SK-N-SH (cell line): ENCODE measurements around the gene PCK2. TPM values are rescaled to one million over a fixed set of nuclear protein-coding genes. Genes with fewer than 3 reads are reported as not detected.

Source experiments
- CTCF ChIA-PET: fragments of 300-600, 350-600 bp; formaldehyde crosslinking; extraction: SDS; loops from one replicate; lab custom pipeline; 2021; lab: Yijun Ruan, JAX
- POLR2A ChIA-PET: fragments of 350-600 bp; sonication (Branson Sonifier 250); formaldehyde crosslinking; extraction: SDS; loops from one replicate; lab custom pipeline; 2020; ENCODE audit warnings: antibody characterized with exemption, inconsistent platforms; lab: Yijun Ruan, JAX
- DNase-seq: peaks from one replicate; pipeline ENCODE4 v3.0.0; 2012
- H2AFZ ChIP-seq: fragments of 200-600 bp; sonication (generic); 2 replicates; pipeline ENCODE4 v1.8.1; 2016; ENCODE audit warnings: antibody characterized with exemption, mild to moderate bottlenecking, low read depth
- H3F3A ChIP-seq: fragments of 200-600 bp; sonication (generic); replicated peaks from 2 replicates; pipeline ENCODE3; 2016; ENCODE audit warnings: antibody characterized with exemption, mild to moderate bottlenecking; ENCODE audit not compliant: insufficient read depth
- H3K27ac ChIP-seq, 2 experiments: fragments of 200-500 bp in 1 of 2; fragments of 200-600 bp in 1 of 2; sonication (Bioruptor generic) in 1 of 2; sonication (generic), shearing (Covaris generic) in 1 of 2; 2 replicates each; pipeline versions ENCODE4 v1.5.1 to v1.6.1; 2014 to 2016; ENCODE audit warnings: low read depth in 2 of 2, inconsistent platforms in 1 of 2, low read length in 1 of 2, mild to moderate bottlenecking in 1 of 2, mixed read lengths in 1 of 2
- H3K27me3 ChIP-seq: fragments of 200-600 bp; sonication (generic), shearing (Covaris generic); 2 replicates; pipeline ENCODE4 v1.6.1; 2016; ENCODE audit warnings: mixed run types; ENCODE audit not compliant: insufficient read depth
- H3K36me3 ChIP-seq, 2 experiments: fragments of 200-500 bp in 1 of 2; fragments of 200-600 bp in 1 of 2; sonication (Bioruptor generic) in 1 of 2; sonication (generic) in 1 of 2; replicated peaks in 1 of 2; 2 replicates each; pipeline versions ENCODE3 to v1.5.1; 2014 to 2016; ENCODE audit warnings: low read length in 1 of 2, mild to moderate bottlenecking in 1 of 2; ENCODE audit not compliant: insufficient read depth in 2 of 2, control insufficient read depth in 1 of 2
- H3K4me1 ChIP-seq, 2 experiments: fragments of 200-500 bp in 1 of 2; fragments of 200-600 bp in 1 of 2; sonication (Bioruptor generic) in 1 of 2; sonication (generic), shearing (Covaris generic) in 1 of 2; 2 replicates each; pipeline versions ENCODE4 v1.5.1 to v1.6.1; 2014 to 2016; ENCODE audit warnings: low read depth in 1 of 2, low read length in 1 of 2, mixed run types in 1 of 2; ENCODE audit not compliant: insufficient read depth in 2 of 2, control insufficient read depth in 1 of 2
- H3K4me2 ChIP-seq: fragments of 200-600 bp; sonication (generic), shearing (Covaris generic); 2 replicates; pipeline ENCODE4 v1.6.1; 2017; ENCODE audit warnings: mixed run types
- H3K4me3 ChIP-seq, 2 experiments: fragments of 200-500 bp in 1 of 2; fragments of 200-600 bp in 1 of 2; sonication (Bioruptor generic) in 1 of 2; sonication (generic), shearing (Covaris generic) in 1 of 2; 2 replicates each; pipeline versions ENCODE4 v1.5.1 to v1.8.1; 2014 to 2016; ENCODE audit warnings: low read depth in 2 of 2, inconsistent platforms in 1 of 2, low read length in 1 of 2, mild to moderate bottlenecking in 1 of 2, mixed read lengths in 1 of 2, moderate library complexity in 1 of 2
- H3K79me2 ChIP-seq: fragments of 200-600 bp; sonication (generic); 2 replicates; pipeline ENCODE4 v1.8.1; 2017; ENCODE audit warnings: mild to moderate bottlenecking; ENCODE audit not compliant: insufficient read depth
- H3K9ac ChIP-seq: fragments of 200-600 bp; sonication (generic); 2 replicates; pipeline ENCODE4 v1.6.1; 2017; ENCODE audit warnings: mixed run types
- H3K9me2 ChIP-seq: fragments of 200-600 bp; sonication (generic); 2 replicates; pipeline ENCODE4 v1.6.1; 2017; ENCODE audit warnings: mixed run types
- H3K9me3 ChIP-seq: fragments of 200-600 bp; sonication (generic); 2 replicates; pipeline ENCODE4 v1.6.1; 2017; ENCODE audit warnings: mixed run types, mild to moderate bottlenecking, moderate library complexity
- H4K20me1 ChIP-seq: fragments of 200-600 bp; sonication (generic); 2 replicates; pipeline ENCODE4 v1.6.1; 2017; ENCODE audit warnings: mild to moderate bottlenecking, mixed run types; ENCODE audit not compliant: insufficient read depth
- CHD2 ChIP-seq: fragments of 150-350 bp; IDR thresholded peaks from 2 replicates; pipeline ENCODE4 v1.6.1; 2018; ENCODE audit warnings: low read length; ENCODE audit not compliant: partially characterized antibody
- GABPA ChIP-seq: IDR thresholded peaks from 2 replicates; pipeline ENCODE4 v1.4.0; 2012; ENCODE audit warnings: low read depth, mild to moderate bottlenecking
- IRF3 ChIP-seq: fragments of 150-350 bp; IDR thresholded peaks from 2 replicates; pipeline ENCODE4 v1.6.1; 2016; ENCODE audit warnings: mild to moderate bottlenecking, low read depth, low read length
- JUND ChIP-seq: IDR thresholded peaks from 2 replicates; pipeline ENCODE4 v1.4.0; 2012
- MXI1 ChIP-seq: IDR thresholded peaks from 2 replicates; pipeline ENCODE4 v1.6.1; 2012; ENCODE audit warnings: mild to moderate bottlenecking, low read depth, low read length, improper control_type of control experiment
- NFIC ChIP-seq: IDR thresholded peaks from 2 replicates; pipeline ENCODE4 v1.4.0; 2012; ENCODE audit warnings: borderline replicate concordance
- NRF1 ChIP-seq: IDR thresholded peaks from 2 replicates; pipeline ENCODE4 v1.6.1; 2012; ENCODE audit warnings: low read depth, mild to moderate bottlenecking, low read length
- RAD21 ChIP-seq: IDR thresholded peaks from 2 replicates; pipeline ENCODE4 v1.6.1; 2012; ENCODE audit warnings: mild to moderate bottlenecking, low read length
- RXRA ChIP-seq: IDR thresholded peaks from 2 replicates; pipeline ENCODE4 v1.4.0; 2012; ENCODE audit warnings: low read depth, mild to moderate bottlenecking, borderline replicate concordance
- TAF1 ChIP-seq: IDR thresholded peaks from 2 replicates; pipeline ENCODE4 v1.6.1; 2012; ENCODE audit warnings: low read depth, mild to moderate bottlenecking, low read length, moderate library complexity, borderline replicate concordance
- TCF12 ChIP-seq: IDR thresholded peaks from 2 replicates; pipeline ENCODE4 v1.4.0; 2012
- TEAD4 ChIP-seq: IDR thresholded peaks from 2 replicates; pipeline ENCODE4 v1.4.0; 2012; ENCODE audit warnings: mild to moderate bottlenecking, borderline replicate concordance; ENCODE audit not compliant: insufficient read depth
- USF1 ChIP-seq: IDR thresholded peaks from 2 replicates; pipeline ENCODE4 v1.4.0; 2012; ENCODE audit warnings: low read depth, borderline replicate concordance
- YY1 ChIP-seq: IDR thresholded peaks from 2 replicates; pipeline ENCODE4 v1.4.0; 2012; ENCODE audit warnings: low read depth, mild to moderate bottlenecking
- WGBS: methylation state at CpG from one replicate; pipeline ENCODE4 v1.1.6; 2017; ENCODE audit warnings: low lambda C conversion rate; 5-methylcytosine and 5-hydroxymethylcytosine counted together
- polyA plus RNA-seq, 3 experiments: library from polyadenylated mRNA; depleted of rRNA; stranded (reverse); fragments of >200 nt; gene quantifications; 2 replicates each; pipeline ENCODE4 v1.2.3, GENCODE V29; 2012
- TF ChIP-seq, protein P1 (sequence below): IDR thresholded peaks from 2 replicates; pipeline ENCODE4 v1.4.0; 2012; ENCODE audit warnings: low read depth
- TF ChIP-seq, protein P2 (sequence below): IDR thresholded peaks from 2 replicates; pipeline ENCODE4 v1.4.0; 2012; ENCODE audit warnings: low read depth, borderline replicate concordance

Gene PCK2
- polyA plus RNA-seq, 1 of the 3 experiments (the other 2 are of a cell fraction), result 16.6 TPM

- POLR2A ChIA-PET, result interaction anchor here (1.8 kb wide), 1 partner anchor 22 kb away, joined by 3 read pairs; the partner anchor contains the start of gene CARMIL3
- CTCF ChIA-PET, result interaction anchor here (1.5 to 42.8 kb wide), 4 partner anchors 8 to 27 kb away, joined by 4 to 1159 read pairs (median 151); partner anchors contain the start of gene PCK2
- Histone ChIP-seq H3K4me3 (no peak overlapping the region), H3K27ac (no peak overlapping the region), H2AFZ (no peak overlapping the region), H3K9me2 (no peaks in the 10 kb centered on the region), H4K20me1 (no peaks in the 10 kb centered on the region), H3K9me3 (no peaks in the 10 kb centered on the region), H3F3A (no peaks in the 10 kb centered on the region), H3K79me2 (no peaks in the 10 kb centered on the region), H3K36me3 (no peaks in the 10 kb centered on the region), H3K27me3 (no peaks in the 10 kb centered on the region; the same call in 1 of the 2 replicates), H3K4me2 (no peak overlapping the region), H3K9ac (no peak overlapping the region), H3K4me1 (no peaks in the 10 kb centered on the region; a peak in 1 of 4 replicates)
- DNase-seq, result no peak
- 76% methylated on average over 22 of the region's 26 CpGs for WGBS
- TF ChIP-seq NFIC, result no peak
- TF ChIP-seq TAF1, result no peak
- no peak for TF ChIP-seq GABPA
- TF ChIP-seq RAD21, result no peak
- no peak for TF ChIP-seq YY1
Measured at GRCh38 chr14:24072881-24073877, 20.9 kb upstream of the PCK2 start.

DNA sequence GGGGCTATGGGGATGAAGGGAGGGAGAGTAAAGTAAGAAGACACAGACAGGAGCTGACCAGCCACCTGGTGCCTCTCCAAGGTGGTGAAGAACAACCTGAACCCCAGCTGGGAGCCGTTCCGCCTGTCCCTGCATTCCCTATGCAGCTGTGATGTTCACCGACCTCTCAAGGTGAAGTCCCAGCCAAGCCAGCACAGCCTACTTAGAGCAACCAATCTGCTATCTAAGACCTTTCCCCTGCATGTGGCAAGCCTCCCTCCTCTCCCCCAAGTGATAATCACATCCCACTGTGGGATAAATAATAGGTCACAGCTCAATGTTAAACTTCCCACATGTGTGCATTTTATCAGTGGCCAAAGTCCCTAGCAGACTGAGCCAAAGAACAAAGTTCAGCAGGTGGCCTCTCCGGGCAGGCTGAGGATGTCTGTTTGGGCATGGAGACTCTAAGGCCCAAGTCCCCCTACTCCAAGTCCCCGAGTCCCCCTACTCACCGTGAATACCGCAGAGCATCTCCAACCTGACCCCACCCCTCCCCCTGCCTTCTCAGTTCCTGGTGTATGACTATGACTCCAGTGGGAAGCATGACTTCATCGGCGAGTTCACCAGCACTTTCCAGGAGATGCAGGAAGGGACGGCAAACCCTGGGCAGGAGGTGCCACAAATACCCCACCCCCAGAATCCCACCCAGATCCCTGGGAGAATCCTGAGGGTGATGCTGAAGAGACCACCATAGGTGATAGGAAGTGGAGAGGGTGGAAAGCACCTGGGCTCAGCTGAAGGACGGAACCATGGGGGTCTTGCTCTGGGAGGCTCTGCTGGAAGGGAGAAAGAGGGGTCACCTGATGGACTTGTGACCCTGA is 19.3 kb upstream of the PCK2 start:
- H3K4me1 ChIP-seq, result peaks cover 0 to 13% of the 10 kb centered on the region in 2 experiments; a peak in 1 of 4 replicates
- ChIA-PET POLR2A (interaction anchor here (1.8 kb wide), 1 partner anchor 23 kb away, joined by 3 read pairs; the partner anchor contains the start of gene CARMIL3), CTCF (interaction anchor here (1.5 to 42.8 kb wide), 3 partner anchors 10 to 25 kb away, joined by 4 to 1159 read pairs (median 284); partner anchors contain the start of gene PCK2)
- no peaks in the 10 kb centered on the region for H4K20me1 ChIP-seq
- no peak for DNase-seq
- WGBS, result 56% methylated on average over 10 of the region's 11 CpGs
- no peaks in the 10 kb centered on the region for H3K9me3 ChIP-seq
- H3K4me3 ChIP-seq, result no peak overlapping the region
- H3K79me2 ChIP-seq, result no peaks in the 10 kb centered on the region
- no peaks in the 10 kb centered on the region for H3F3A ChIP-seq
- H3K27me3 ChIP-seq, result no peaks in the 10 kb centered on the region; the same call in 1 of the 2 replicates
- no peak overlapping the region for H3K4me2 ChIP-seq
- no peaks in the 10 kb centered on the region for H3K9me2 ChIP-seq
- H2AFZ ChIP-seq, result no peak overlapping the region
- H3K9ac ChIP-seq, result no peak overlapping the region
- no peak overlapping the region for H3K27ac ChIP-seq
- H3K36me3 ChIP-seq, result no peaks in the 10 kb centered on the region
- no peak for TF ChIP-seq JUND
- TF ChIP-seq NFIC, result no peak
- no peak for TF ChIP-seq RXRA
- TF ChIP-seq IRF3, result no peak
- TF ChIP-seq, protein P1, sequence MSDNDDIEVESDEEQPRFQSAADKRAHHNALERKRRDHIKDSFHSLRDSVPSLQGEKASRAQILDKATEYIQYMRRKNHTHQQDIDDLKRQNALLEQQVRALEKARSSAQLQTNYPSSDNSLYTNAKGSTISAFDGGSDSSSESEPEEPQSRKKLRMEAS, result no peak
- no peak for TF ChIP-seq NRF1
- TF ChIP-seq TEAD4, result no peak
- no peak for TF ChIP-seq USF1
- TF ChIP-seq CHD2, result no peak
- no peak for TF ChIP-seq TCF12
- no peak for TF ChIP-seq MXI1
- TF ChIP-seq, protein P2, sequence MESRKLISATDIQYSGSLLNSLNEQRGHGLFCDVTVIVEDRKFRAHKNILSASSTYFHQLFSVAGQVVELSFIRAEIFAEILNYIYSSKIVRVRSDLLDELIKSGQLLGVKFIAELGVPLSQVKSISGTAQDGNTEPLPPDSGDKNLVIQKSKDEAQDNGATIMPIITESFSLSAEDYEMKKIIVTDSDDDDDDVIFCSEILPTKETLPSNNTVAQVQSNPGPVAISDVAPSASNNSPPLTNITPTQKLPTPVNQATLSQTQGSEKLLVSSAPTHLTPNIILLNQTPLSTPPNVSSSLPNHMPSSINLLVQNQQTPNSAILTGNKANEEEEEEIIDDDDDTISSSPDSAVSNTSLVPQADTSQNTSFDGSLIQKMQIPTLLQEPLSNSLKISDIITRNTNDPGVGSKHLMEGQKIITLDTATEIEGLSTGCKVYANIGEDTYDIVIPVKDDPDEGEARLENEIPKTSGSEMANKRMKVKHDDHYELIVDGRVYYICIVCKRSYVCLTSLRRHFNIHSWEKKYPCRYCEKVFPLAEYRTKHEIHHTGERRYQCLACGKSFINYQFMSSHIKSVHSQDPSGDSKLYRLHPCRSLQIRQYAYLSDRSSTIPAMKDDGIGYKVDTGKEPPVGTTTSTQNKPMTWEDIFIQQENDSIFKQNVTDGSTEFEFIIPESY, result no peak
